HEK293 (cell line): ENCODE results near the gene PLOD2.
A peak's percentile ranks its signal among the peaks of the same experiment; 100 is the strongest.

Source experiments
- CTCF ChIA-PET: fragments of 350-600 bp; formaldehyde crosslinking; extraction: SDS; loops from one replicate; lab custom pipeline; 2021; ENCODE audit warnings: antibody characterized with exemption; lab: Yijun Ruan, JAX
- POLR2A ChIA-PET: fragments of 300-600 bp; formaldehyde crosslinking; extraction: SDS; loops from one replicate; lab custom pipeline; 2020; ENCODE audit warnings: antibody characterized with exemption, inconsistent platforms; lab: Yijun Ruan, JAX
- H3K27ac ChIP-seq: fragments of 200-500 bp; sonication (Bioruptor generic); 2 replicates; pipeline ENCODE4 v1.5.1; 2014; ENCODE audit warnings: low read depth, low read length, control low read depth, inconsistent platforms; ENCODE audit errors: extremely low read depth
- H3K36me3 ChIP-seq, 2 experiments: fragments of 200-500 bp in 1 of 2; sonication (Bioruptor generic) in 1 of 2; 1 replicate in 1 of 2; 2 replicates in 1 of 2; pipeline ENCODE4 v1.5.1; 2014 to 2017; ENCODE audit warnings: inconsistent platforms in 2 of 2, low read length in 2 of 2; ENCODE audit not compliant: control insufficient read depth in 2 of 2, insufficient read depth in 1 of 2
- H3K4me1 ChIP-seq: fragments of 200-500 bp; sonication (Bioruptor generic); 2 replicates; pipeline ENCODE4 v1.5.1; 2014; ENCODE audit warnings: mild to moderate bottlenecking, low read length, inconsistent platforms; ENCODE audit not compliant: control insufficient read depth, insufficient read depth
- H3K4me3 ChIP-seq: 2 replicates; pipeline ENCODE4 v1.5.1; 2011; ENCODE audit warnings: low read depth, mild to moderate bottlenecking, control low read depth, low read length, moderate library complexity
- H3K9me3 ChIP-seq: fragments of 200-500 bp; sonication (Bioruptor generic); 2 replicates; pipeline ENCODE4 v1.5.1; 2014; ENCODE audit warnings: low read depth, low read length, inconsistent platforms; ENCODE audit not compliant: control insufficient read depth, insufficient read depth
- KLF1 ChIP-seq: fragments of 450-650 bp; formaldehyde crosslinking; IDR thresholded peaks from 2 replicates; pipeline ENCODE4 v1.5.1; 2016; ENCODE audit warnings: missing biosample characterization, missing genetic modification characterization
- YY1 ChIP-seq: fragments of 450-650 bp; formaldehyde crosslinking; IDR thresholded peaks from 2 replicates; pipeline ENCODE4 v1.5.1; 2018; ENCODE audit warnings: missing biosample characterization, missing genetic modification characterization
- ZBTB7A ChIP-seq: fragments of 450-650 bp; formaldehyde crosslinking; IDR thresholded peaks from 2 replicates; pipeline ENCODE4 v1.5.1; 2016; ENCODE audit warnings: low read depth, missing biosample characterization, missing genetic modification characterization
- ZBTB8A ChIP-seq: fragments of 450-650 bp; formaldehyde crosslinking; IDR thresholded peaks from 2 replicates; pipeline ENCODE4 v1.5.1; 2016; ENCODE audit warnings: missing biosample characterization, missing genetic modification characterization
- ZNF169 ChIP-seq: fragments of 450-650 bp; formaldehyde crosslinking; IDR thresholded peaks from 2 replicates; pipeline ENCODE4 v1.5.1; 2016; ENCODE audit warnings: missing biosample characterization, missing genetic modification characterization
- ZNF48 ChIP-seq: fragments of 450-650 bp; formaldehyde crosslinking; IDR thresholded peaks from 2 replicates; pipeline ENCODE4 v1.5.1; 2016; ENCODE audit warnings: missing biosample characterization, missing genetic modification characterization
- ZNF510 ChIP-seq: fragments of 450-650 bp; formaldehyde crosslinking; IDR thresholded peaks from 2 replicates; pipeline ENCODE4 v1.5.1; 2018; ENCODE audit warnings: mild to moderate bottlenecking, missing genetic modification characterization, missing biosample characterization; ENCODE audit not compliant: insufficient replicate concordance
- ZNF544 ChIP-seq: fragments of 450-650 bp; formaldehyde crosslinking; IDR thresholded peaks from 2 replicates; pipeline ENCODE4 v1.5.0; 2017; ENCODE audit warnings: missing biosample characterization, missing genetic modification characterization
- ZNF571 ChIP-seq: fragments of 450-650 bp; formaldehyde crosslinking; IDR thresholded peaks from 2 replicates; pipeline ENCODE4 v1.5.0; 2017; ENCODE audit warnings: missing biosample characterization, missing genetic modification characterization
- ZNF830 ChIP-seq: fragments of 450-650 bp; IDR thresholded peaks from 2 replicates; pipeline ENCODE4 v1.5.0; 2018; ENCODE audit warnings: missing biosample characterization, missing genetic modification characterization, low read depth, mild to moderate bottlenecking, moderate library complexity
- TF ChIP-seq, protein P1 (sequence below): fragments of 450-650 bp; formaldehyde crosslinking; IDR thresholded peaks from 2 replicates; pipeline ENCODE4 v1.5.1; 2016; ENCODE audit warnings: missing biosample characterization, missing genetic modification characterization
- TF ChIP-seq, protein P2 (sequence below): fragments of 450-650 bp; formaldehyde crosslinking; IDR thresholded peaks from 2 replicates; pipeline ENCODE4 v1.5.1; 2016; ENCODE audit warnings: missing biosample characterization, missing genetic modification characterization, low read depth
- TF ChIP-seq, protein P3 (sequence below): fragments of 450-650 bp; formaldehyde crosslinking; IDR thresholded peaks from 2 replicates; pipeline ENCODE4 v1.5.1; 2017; ENCODE audit warnings: missing biosample characterization, missing genetic modification characterization
- TF ChIP-seq, protein P4 (sequence below): sonication (generic); formaldehyde crosslinking; IDR thresholded peaks from 2 replicates; pipeline ENCODE4 v1.8.1; 2022; ENCODE audit warnings: mild to moderate bottlenecking, moderate library complexity, missing genetic modification reagents

The PLOD2 gene

DNA sequence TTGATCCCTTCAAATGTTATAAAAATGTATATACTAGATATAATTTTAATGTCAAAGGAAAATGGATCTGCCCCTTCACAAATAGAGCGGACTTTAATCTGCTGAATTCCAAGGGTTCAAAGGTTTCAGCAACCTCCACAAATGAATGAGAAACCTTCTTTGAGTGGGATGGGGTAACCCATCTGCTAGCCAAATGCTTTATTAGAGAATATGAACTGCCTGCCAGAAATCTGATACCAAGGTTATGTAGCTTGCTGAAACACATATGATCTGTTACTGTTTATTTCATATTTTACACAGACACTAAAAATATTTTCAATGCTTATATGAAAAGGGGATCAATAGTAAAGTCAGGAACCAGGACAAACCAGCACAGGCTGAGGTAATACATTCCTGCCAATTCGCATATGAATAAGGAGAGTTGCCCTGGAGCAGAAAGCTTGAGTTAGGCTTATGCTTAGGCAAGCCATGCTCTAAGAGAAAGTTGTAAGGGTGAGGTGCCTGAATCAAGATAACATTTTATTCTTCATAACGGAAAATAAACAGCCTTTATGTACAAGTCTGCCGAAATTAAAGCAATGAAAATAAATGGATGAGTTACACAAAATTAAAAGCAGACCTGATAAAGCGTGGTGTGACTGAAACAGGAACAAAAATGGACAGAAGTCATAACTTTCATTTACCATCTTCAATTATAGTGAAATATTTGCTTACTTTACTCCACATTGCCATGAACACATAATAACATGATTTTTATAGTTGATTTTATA lies 26.5 kb downstream of the PLOD2 start (continued):
- TF ChIP-seq, protein P1, sequence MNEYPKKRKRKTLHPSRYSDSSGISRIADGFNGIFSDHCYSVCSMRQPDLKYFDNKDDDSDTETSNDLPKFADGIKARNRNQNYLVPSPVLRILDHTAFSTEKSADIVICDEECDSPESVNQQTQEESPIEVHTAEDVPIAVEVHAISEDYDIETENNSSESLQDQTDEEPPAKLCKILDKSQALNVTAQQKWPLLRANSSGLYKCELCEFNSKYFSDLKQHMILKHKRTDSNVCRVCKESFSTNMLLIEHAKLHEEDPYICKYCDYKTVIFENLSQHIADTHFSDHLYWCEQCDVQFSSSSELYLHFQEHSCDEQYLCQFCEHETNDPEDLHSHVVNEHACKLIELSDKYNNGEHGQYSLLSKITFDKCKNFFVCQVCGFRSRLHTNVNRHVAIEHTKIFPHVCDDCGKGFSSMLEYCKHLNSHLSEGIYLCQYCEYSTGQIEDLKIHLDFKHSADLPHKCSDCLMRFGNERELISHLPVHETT, result no peak
- no peak for TF ChIP-seq KLF1 (tag by site-specific recombination)
- TF ChIP-seq, protein P2, sequence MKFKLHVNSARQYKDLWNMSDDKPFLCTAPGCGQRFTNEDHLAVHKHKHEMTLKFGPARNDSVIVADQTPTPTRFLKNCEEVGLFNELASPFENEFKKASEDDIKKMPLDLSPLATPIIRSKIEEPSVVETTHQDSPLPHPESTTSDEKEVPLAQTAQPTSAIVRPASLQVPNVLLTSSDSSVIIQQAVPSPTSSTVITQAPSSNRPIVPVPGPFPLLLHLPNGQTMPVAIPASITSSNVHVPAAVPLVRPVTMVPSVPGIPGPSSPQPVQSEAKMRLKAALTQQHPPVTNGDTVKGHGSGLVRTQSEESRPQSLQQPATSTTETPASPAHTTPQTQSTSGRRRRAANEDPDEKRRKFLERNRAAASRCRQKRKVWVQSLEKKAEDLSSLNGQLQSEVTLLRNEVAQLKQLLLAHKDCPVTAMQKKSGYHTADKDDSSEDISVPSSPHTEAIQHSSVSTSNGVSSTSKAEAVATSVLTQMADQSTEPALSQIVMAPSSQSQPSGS (tag by site-specific recombination), result no peak

DNA sequence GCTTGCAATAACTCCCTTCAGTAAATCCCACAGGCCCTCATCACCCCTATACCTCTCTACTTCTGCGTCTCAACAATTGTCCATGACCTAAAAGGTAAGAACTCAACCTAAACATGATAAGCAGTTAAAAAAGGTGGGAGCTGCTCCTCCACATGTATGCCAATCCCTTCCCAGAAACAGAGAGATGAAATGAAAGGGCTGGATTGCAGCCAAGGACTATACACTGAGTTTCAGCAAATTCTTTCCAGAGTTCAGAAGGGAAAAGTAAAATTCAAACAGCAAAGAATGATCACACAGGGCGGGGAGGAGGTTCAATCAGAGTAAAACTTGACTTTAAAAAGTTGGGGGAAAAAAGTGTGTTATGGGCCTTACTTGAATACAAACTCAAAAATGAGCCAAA lies 27.5 kb downstream of the PLOD2 start:
- POLR2A ChIA-PET, result no interaction called here
- CTCF ChIA-PET, result no interaction called here
- no peaks in the 10 kb centered on the region for H3K9me3 ChIP-seq
- H3K4me1 ChIP-seq, result peaks cover 13% of the 10 kb centered on the region
- H3K36me3 ChIP-seq, result no peaks in the 10 kb centered on the region
- no peak overlapping the region for H3K27ac ChIP-seq
- TF ChIP-seq, protein P3, sequence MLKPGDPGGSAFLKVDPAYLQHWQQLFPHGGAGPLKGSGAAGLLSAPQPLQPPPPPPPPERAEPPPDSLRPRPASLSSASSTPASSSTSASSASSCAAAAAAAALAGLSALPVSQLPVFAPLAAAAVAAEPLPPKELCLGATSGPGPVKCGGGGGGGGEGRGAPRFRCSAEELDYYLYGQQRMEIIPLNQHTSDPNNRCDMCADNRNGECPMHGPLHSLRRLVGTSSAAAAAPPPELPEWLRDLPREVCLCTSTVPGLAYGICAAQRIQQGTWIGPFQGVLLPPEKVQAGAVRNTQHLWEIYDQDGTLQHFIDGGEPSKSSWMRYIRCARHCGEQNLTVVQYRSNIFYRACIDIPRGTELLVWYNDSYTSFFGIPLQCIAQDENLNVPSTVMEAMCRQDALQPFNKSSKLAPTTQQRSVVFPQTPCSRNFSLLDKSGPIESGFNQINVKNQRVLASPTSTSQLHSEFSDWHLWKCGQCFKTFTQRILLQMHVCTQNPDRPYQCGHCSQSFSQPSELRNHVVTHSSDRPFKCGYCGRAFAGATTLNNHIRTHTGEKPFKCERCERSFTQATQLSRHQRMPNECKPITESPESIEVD (tag by site-specific recombination), result peak; percentile 23; the same call in 1 of the 2 replicates
- no peak for TF ChIP-seq ZNF48 (tag by site-specific recombination)
- no peak for TF ChIP-seq ZNF510
- no peak overlapping the region for H3K4me3 ChIP-seq

DNA sequence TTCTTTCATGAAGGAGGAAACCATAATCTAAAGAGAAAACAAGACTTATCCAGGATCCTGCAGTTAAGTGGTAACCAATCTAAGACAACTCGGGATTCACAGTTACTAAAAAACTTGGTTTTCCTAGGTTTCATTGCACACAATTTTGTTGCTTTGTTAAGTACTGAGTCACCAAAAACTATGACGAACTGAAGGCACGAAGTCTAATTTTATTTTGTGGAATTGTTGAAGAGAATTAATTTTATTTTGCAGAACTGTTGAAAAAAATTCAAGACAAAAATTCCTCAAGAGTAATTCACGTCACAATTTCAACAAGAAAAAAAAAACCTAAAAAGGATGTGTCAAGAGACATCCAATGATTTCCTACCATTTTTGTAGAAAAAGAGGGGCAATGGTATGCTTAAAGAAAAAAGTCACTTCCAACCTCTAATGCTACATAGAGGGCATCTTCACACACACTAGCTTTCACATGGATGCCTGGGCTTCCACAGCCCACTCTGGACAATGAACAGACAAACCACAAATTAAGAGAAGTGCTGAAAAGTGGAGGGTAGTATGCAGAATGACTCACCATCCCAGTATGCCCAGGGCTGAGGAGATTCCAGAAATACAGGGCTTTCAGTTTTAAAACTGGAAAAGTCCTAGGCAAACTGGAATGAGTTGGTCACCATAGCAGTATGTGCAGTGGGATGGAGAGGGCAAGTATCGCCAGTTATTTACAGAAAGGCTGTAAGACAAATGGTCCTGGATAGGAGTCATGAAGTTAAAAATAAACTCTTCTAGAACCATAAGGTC lies 29.2 kb downstream of the PLOD2 start:
- H3K27ac ChIP-seq, result no peak overlapping the region
- peaks cover 13% of the 10 kb centered on the region for H3K4me1 ChIP-seq
- H3K4me3 ChIP-seq, result no peak overlapping the region
- no peaks in the 10 kb centered on the region for H3K9me3 ChIP-seq
- ChIA-PET CTCF (no interaction called here), POLR2A (no interaction called here)
- H3K36me3 ChIP-seq, result no peaks in the 10 kb centered on the region
- TF ChIP-seq ZNF544 (no peak), ZNF830 (tag by site-specific recombination) (no peak), ZBTB8A (tag by site-specific recombination) (no peak), ZNF571 (no peak), YY1 (no peak), ZBTB7A (tag by site-specific recombination) (no peak), ZNF169 (tag by site-specific recombination) (no peak)
- TF ChIP-seq, protein P4, sequence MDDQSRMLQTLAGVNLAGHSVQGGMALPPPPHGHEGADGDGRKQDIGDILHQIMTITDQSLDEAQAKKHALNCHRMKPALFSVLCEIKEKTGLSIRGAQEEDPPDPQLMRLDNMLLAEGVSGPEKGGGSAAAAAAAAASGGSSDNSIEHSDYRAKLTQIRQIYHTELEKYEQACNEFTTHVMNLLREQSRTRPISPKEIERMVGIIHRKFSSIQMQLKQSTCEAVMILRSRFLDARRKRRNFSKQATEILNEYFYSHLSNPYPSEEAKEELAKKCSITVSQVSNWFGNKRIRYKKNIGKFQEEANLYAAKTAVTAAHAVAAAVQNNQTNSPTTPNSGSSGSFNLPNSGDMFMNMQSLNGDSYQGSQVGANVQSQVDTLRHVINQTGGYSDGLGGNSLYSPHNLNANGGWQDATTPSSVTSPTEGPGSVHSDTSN (CRISPR knock-in tag), result no peak
